A673 (cell line): ENCODE results near the gene ACER1. TPM values are rescaled to one million over a fixed set of nuclear protein-coding genes. Genes with fewer than 3 reads are reported as not detected.

Experiments used
- BruUV-seq: library from RNA; stranded (reverse); fragments of 400-500 nt; replicated peaks from 2 replicates; lab custom pipeline; 2021; lab: Mats Ljungman, UMichigan
- CTCF ChIA-PET: fragments of 300-600 bp; sonication (Branson Sonifier 250); formaldehyde crosslinking; loops from one replicate; lab custom pipeline; 2022; ENCODE audit warnings: antibody characterized with exemption; lab: Charles Lee
- POLR2A ChIA-PET: fragments of 300-600 bp; sonication (Branson Sonifier 250); formaldehyde crosslinking; loops from one replicate; lab custom pipeline; 2022; ENCODE audit warnings: antibody characterized with exemption; ENCODE audit not compliant: low non-redundant PET; lab: Charles Lee
- DNase-seq: peaks from one replicate; pipeline ENCODE4 v3.0.0-alpha.2; 2015; ENCODE audit warnings: low spot score
- H3K27ac ChIP-seq: fragments of 200-600 bp; sonication (generic); 2 replicates; pipeline ENCODE4 v1.5.1; 2016; ENCODE audit warnings: mixed run types, low read depth, mild to moderate bottlenecking, mixed read lengths, antibody characterized with exemption, low read length; ENCODE audit not compliant: poor library complexity, severe bottlenecking
- H3K27me3 ChIP-seq: fragments of 200-600 bp; sonication (generic); replicated peaks from 2 replicates; pipeline ENCODE4 v1.6.1; 2017; ENCODE audit warnings: mixed run types, low read depth, mild to moderate bottlenecking, mixed read lengths, antibody characterized with exemption, low read length; ENCODE audit not compliant: insufficient read depth, poor library complexity
- H3K36me3 ChIP-seq: fragments of 200-600 bp; sonication (generic); 2 replicates; pipeline ENCODE4 v1.6.1; 2016; ENCODE audit warnings: mixed run types, mild to moderate bottlenecking, mixed read lengths, antibody characterized with exemption, low read length; ENCODE audit not compliant: insufficient read depth, poor library complexity, severe bottlenecking
- H3K4me1 ChIP-seq: fragments of 200-600 bp; sonication (generic); 2 replicates; pipeline ENCODE4 v1.6.1; 2017; ENCODE audit warnings: mixed run types, mild to moderate bottlenecking, mixed read lengths, antibody characterized with exemption, low read length; ENCODE audit not compliant: insufficient read depth, poor library complexity, severe bottlenecking
- H3K4me3 ChIP-seq: fragments of 200-600 bp; sonication (generic); 2 replicates; pipeline ENCODE4 v1.5.1; 2016; ENCODE audit warnings: low read depth, mixed run types, mild to moderate bottlenecking, mixed read lengths, low read length; ENCODE audit not compliant: poor library complexity, severe bottlenecking
- H3K9me3 ChIP-seq: fragments of 200-600 bp; sonication (generic); 2 replicates; pipeline ENCODE4 v1.6.1; 2016; ENCODE audit warnings: mixed run types, low read depth, mild to moderate bottlenecking, mixed read lengths, antibody characterized with exemption, low read length; ENCODE audit not compliant: poor library complexity, severe bottlenecking
- CTCF ChIP-seq: fragments of 300-800, 200-600 bp; sonication (generic); conservative IDR thresholded peaks from 2 replicates; pipeline ENCODE4 v1.5.1; 2017; ENCODE audit warnings: low read depth, mild to moderate bottlenecking, antibody characterized with exemption, low read length, moderate library complexity, mixed read lengths
- EZH2 ChIP-seq: fragments of 200-600 bp; sonication (generic); IDR thresholded peaks from 2 replicates; pipeline ENCODE4 v1.6.1; 2017; ENCODE audit warnings: borderline replicate concordance, low read depth, mild to moderate bottlenecking, mixed read lengths, antibody characterized with exemption, low read length; ENCODE audit not compliant: poor library complexity, severe bottlenecking
- intact Hi-C: fragments of 100-400 bp; cut with micrococcal nuclease; formaldehyde crosslinking; loops from one replicate; pipeline ENCODE4 v1.10.0; 2022; ENCODE audit not compliant: unreplicated experiment
- total RNA-seq: library from RNA; stranded (reverse); gene quantifications from 2 replicates; pipeline ENCODE4 v1.2.3, GENCODE V29; 2021

ACER1 gene
- total RNA-seq, 1 experiment from 2014 or later: not detected

GRCh38 chr19:6343462-6343861 lies 10.1 kb upstream of the ACER1 start:
- POLR2A ChIA-PET: no interaction called here

GRCh38 chr19:6340493-6341201 lies 7.2 kb upstream of the ACER1 start:
- intact Hi-C loops: no loop called here
- no TSS peak for BruUV-seq
- ChIA-PET CTCF (interaction anchor here (0.5 to 1.2 kb wide), 2 partner anchors 8 to 21 kb away, joined by 3 to 4 read pairs; partner anchors contain the start of gene CLPP), POLR2A (interaction anchor here (0.7 kb wide), 1 partner anchor 54 kb away, joined by 9 read pairs; no protein-coding TSS in a partner anchor)
- Histone ChIP-seq H3K4me1 (peaks cover 11% of the 10 kb centered on the region), H3K27me3 (no peaks in the 10 kb centered on the region), H3K9me3 (no peaks in the 10 kb centered on the region), H3K4me3 (no peak overlapping the region), H3K27ac (peak overlapping the region; percentile 51), H3K36me3 (no peaks in the 10 kb centered on the region)
- DNase-seq: peak; percentile 61
- no peak for TF ChIP-seq EZH2
- TF ChIP-seq CTCF: peak; percentile 42

More at GRCh38 chr19:6343462-6343861, 10.1 kb upstream of the ACER1 start:
- Histone ChIP-seq H3K27me3 (no peaks in the 10 kb centered on the region), H3K4me3 (no peak overlapping the region), H3K36me3 (no peaks in the 10 kb centered on the region), H3K4me1 (peaks cover 11% of the 10 kb centered on the region), H3K9me3 (no peaks in the 10 kb centered on the region), H3K27ac (no peak overlapping the region)
- peak; percentile 30 for DNase-seq
- intact Hi-C loops: no loop called here
- TF ChIP-seq EZH2 (no peak), CTCF (no peak)
- CTCF ChIA-PET: no interaction called here
- no TSS peak for BruUV-seq

- TF ChIP-seq CTCF: no peak
- TF ChIP-seq EZH2: no peak
- ChIA-PET POLR2A (no interaction called here), CTCF (interaction anchor here (0.6 kb wide), 1 partner anchor 117 kb away, joined by 4 read pairs; no protein-coding TSS in a partner anchor)
- DNase-seq: no peak
- Histone ChIP-seq H3K4me1 (no peaks in the 10 kb centered on the region), H3K9me3 (no peaks in the 10 kb centered on the region), H3K27ac (no peak overlapping the region), H3K4me3 (no peak overlapping the region), H3K36me3 (no peaks in the 10 kb centered on the region), H3K27me3 (no peaks in the 10 kb centered on the region)
- BruUV-seq: no TSS peak
- intact Hi-C loops: no loop called here
Observed at GRCh38 chr19:6334490-6335285, 1.3 kb upstream of the ACER1 start.
